ENCODE measurements around the gene CGB8.
"Not testable (repeated sequence)": the region's sequence is repeated elsewhere in the genome, so short reads cannot be mapped to it uniquely, and the experiment has no call there.

- not testable (repeated sequence) for TF ChIP-seq CTCF, EP300, POLR2A (IDR thresholded peaks at IDR 0.05)
Observed at GRCh38 chr19:49049834-49050233, 923 bp upstream of the CGB8 start.
